ENCODE data around the gene NQO1. TPM values are rescaled to one million over a fixed set of nuclear protein-coding genes. Genes with fewer than 3 reads are reported as not detected.

The NQO1 gene
- total and polyA plus RNA-seq, 2 of the 13 experiments (the other 11 are each of a cell fraction or from before 2014, with no cell fraction given), result 464 to 1,060 TPM

DNA sequence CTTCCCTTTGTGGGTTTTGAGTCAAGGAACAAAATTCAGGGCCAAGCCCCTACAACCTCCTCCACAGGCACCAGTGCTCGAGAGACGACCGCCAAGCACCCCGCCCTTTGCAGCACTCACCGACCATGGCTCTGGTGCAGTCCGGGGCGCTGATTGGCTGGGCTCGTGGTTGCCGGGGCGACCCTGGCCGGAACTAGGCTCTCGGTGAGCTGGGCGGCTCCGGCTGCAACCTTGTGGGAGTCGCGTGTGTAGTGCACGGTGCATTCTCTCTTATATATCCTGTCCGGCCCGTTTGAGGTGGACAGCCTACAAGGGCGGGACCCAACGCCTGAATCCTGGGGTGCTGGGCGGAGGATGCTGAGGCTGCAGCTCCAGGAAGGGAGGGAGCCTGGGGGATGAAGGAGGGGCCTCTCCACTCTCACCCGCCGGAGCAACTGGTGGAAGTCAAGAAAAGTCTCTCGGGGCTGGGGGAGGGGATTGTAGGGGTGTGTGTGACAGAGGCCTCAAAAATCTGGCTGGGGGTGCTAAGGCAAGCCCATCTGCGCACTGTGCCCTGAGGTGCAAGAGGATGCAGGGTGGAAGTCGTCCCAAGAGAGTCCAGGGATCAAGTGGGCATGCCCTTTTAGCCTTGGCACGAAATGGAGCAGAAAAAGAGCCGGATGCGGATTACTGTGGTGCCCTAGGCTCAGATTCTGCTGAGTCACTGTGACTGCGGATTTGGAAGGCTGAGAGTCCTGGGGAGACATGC lies at the start of gene NQO1 (continued):
- TF ChIP-seq KLF6 (CRISPR knock-in tag; IDR thresholded peaks at IDR 0.05), result peak; percentile 68; the same call in 1 of the 2 replicates
- peak; percentile 77 for TF ChIP-seq PTBP1 (IDR thresholded peaks at IDR 0.05; ENCODE audit: low read depth, low read length, poor library complexity, severe bottlenecking)
- TF ChIP-seq ETS1 (CRISPR knock-in tag; IDR thresholded peaks at IDR 0.05), result peak; percentile 36; the same call in 1 of the 2 replicates
- no peak; the same call in none of the 2 replicates for TF ChIP-seq HNF1B (CRISPR knock-in tag; IDR thresholded peaks at IDR 0.05)
- no peak for TF ChIP-seq FLYWCH1 (CRISPR knock-in tag; IDR thresholded peaks at IDR 0.05)
- TF ChIP-seq HIC2 (CRISPR knock-in tag; IDR thresholded peaks at IDR 0.05; ENCODE audit: low read depth), result peak; percentile 97
- peak; percentile 49; the same call in 1 of the 2 replicates for TF ChIP-seq RXRA (CRISPR knock-in tag; IDR thresholded peaks at IDR 0.05)
- peak; percentile 83 for TF ChIP-seq TBX2 (CRISPR knock-in tag; IDR thresholded peaks at IDR 0.05; ENCODE audit: borderline replicate concordance)
- TF ChIP-seq ZNF326 (CRISPR knock-in tag; IDR thresholded peaks at IDR 0.05; ENCODE audit: borderline replicate concordance), result no peak
- TF ChIP-seq SP4 (CRISPR knock-in tag; IDR thresholded peaks at IDR 0.05), result 0 out of 2 replicates have a peak, but pooled peaks have one; percentile 0
- no peak for TF ChIP-seq NFIB (CRISPR knock-in tag; IDR thresholded peaks at IDR 0.05; ENCODE audit: borderline replicate concordance)
- no peak; the same call in 1 of the 2 replicates for TF ChIP-seq ZNF629 (CRISPR knock-in tag; conservative IDR thresholded peaks at IDR 0.05)
- no peak for TF ChIP-seq SRSF9 (IDR thresholded peaks at IDR 0.05; ENCODE audit: borderline replicate concordance, insufficient read depth, low read depth, low read length, poor library complexity, severe bottlenecking)
- TF ChIP-seq, protein P1, sequence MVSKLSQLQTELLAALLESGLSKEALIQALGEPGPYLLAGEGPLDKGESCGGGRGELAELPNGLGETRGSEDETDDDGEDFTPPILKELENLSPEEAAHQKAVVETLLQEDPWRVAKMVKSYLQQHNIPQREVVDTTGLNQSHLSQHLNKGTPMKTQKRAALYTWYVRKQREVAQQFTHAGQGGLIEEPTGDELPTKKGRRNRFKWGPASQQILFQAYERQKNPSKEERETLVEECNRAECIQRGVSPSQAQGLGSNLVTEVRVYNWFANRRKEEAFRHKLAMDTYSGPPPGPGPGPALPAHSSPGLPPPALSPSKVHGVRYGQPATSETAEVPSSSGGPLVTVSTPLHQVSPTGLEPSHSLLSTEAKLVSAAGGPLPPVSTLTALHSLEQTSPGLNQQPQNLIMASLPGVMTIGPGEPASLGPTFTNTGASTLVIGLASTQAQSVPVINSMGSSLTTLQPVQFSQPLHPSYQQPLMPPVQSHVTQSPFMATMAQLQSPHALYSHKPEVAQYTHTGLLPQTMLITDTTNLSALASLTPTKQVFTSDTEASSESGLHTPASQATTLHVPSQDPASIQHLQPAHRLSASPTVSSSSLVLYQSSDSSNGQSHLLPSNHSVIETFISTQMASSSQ (IDR thresholded peaks at IDR 0.05; ENCODE audit: low read depth), result no peak
- TF ChIP-seq, protein P1 (CRISPR knock-in tag; IDR thresholded peaks at IDR 0.05; ENCODE audit: borderline replicate concordance), result peak; percentile 39; the same call in 1 of the 2 replicates
- peak; percentile 47; the same call in 1 of the 2 replicates for TF ChIP-seq NR2F6 (IDR thresholded peaks at IDR 0.05)
- TF ChIP-seq NR2F6 (CRISPR knock-in tag; IDR thresholded peaks at IDR 0.05), result 0 out of 2 replicates have a peak, but pooled peaks have one; percentile 27
- TF ChIP-seq KLF9 (CRISPR knock-in tag; IDR thresholded peaks at IDR 0.05; ENCODE audit: low read depth), result no peak
- TF ChIP-seq ZNF317 (CRISPR knock-in tag; IDR thresholded peaks at IDR 0.05), result 0 out of 2 replicates have a peak, but pooled peaks have one; percentile 13
- no peak for TF ChIP-seq HHEX (CRISPR knock-in tag; IDR thresholded peaks at IDR 0.05)
- no peak for TF ChIP-seq ZNF24 (IDR thresholded peaks at IDR 0.05)
- no peak for TF ChIP-seq NR3C1 (CRISPR knock-in tag; IDR thresholded peaks at IDR 0.05)

Measured in HepG2 (cell line).